Fibroblast of skin of right quadriceps (primary cell): ENCODE data around the gene CTTNBP2.

Source experiments
- DNase-seq: peaks from one replicate; pipeline ENCODE4 v3.0.0-alpha.2; 2013

CTTNBP2 gene

DNA sequence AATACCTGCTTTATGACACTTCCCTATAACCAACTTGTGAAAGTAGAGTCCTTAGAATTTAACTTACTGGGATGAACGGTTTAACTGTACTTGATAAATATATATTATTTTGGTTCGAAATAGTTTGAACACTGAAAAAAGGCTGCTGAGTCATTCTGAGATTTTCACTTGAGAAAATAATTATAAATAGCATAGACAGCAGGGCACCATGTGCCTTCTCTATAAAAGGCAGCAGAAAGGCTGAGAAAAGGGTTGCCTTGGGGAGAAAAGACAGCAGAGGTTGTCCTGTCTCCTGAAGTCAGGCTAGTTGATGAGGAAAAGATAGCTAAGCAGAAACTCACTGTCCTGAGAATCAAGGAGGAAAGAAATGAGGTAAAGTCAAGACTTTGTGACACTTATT, 92.4 kb downstream of the CTTNBP2 start:
- no peak for DNase-seq

DNA sequence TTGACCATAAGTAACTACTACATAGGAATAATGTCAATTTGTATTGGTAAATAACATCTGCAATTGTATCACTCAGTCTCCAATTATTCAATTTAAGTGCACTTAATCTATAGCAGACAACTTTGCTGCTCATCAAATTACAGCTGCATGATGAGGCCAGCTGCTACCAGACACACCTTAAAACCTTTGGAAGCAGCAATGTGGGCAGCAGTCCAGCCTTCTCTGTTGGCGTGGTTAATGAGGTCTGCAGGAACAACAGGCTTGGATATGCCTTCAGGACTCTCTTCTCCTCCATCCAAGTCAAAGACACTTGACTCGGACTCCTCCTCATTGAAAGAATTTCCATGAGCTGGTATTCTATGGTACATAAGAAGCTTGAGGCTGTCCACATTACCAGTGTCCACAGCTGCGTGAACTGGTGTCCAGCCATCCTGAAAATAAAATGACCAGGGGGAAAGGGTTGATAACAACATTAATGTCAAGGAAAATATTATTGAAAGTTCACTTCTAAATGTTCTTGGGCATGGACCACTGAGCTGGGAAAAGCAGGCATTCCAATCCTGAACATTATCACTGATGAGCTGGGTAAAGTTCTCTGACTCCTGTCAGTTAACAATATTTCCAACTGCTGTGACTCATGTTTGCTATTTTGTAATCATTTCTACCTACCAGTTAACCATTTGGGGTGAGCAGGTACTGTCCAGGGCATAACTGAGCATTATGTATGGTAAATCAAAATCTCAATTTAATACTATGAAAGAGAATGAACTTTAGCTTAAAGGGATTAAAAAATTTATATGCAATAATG, 95.7 kb downstream of the CTTNBP2 start:
- DNase-seq = no peak

DNA sequence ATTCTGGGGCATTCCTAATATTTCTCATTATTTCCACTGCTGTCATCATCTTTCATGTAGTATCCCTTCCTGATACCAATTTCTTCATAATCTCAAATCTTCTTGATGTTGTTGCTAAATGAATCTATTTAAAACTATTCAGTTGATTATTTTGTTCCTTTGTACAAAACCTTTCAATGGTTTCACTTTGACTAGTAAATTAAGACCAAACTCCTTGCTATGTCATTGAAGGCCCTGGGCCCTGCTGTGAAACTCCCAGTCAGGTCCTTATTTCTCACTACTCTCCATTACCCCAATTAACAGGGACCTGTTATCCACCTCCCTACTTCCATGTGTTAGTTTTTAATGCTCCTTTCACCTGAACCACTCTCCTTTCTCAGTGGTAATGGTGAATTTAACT, 97.0 kb downstream of the CTTNBP2 start:
- DNase-seq = no peak

DNA sequence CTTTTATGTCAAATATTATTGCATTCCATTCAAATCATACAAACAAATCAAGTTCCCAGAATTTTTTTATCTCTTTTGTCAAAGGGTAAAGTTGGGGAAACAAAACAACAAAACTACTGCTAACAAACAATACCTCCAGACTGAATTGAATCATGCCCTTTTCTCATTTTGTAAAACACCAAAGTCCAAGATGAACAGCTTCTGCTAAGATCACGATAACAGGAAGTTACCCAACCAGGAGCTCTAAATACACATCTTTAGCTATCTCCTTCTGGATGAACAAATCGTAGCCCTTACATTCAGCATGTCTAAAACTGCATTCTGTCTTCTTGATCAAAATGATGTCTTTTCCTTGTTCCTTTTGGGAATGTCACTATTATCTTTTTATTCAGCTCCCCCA, 97.4 kb downstream of the CTTNBP2 start:
- no peak for DNase-seq

DNA sequence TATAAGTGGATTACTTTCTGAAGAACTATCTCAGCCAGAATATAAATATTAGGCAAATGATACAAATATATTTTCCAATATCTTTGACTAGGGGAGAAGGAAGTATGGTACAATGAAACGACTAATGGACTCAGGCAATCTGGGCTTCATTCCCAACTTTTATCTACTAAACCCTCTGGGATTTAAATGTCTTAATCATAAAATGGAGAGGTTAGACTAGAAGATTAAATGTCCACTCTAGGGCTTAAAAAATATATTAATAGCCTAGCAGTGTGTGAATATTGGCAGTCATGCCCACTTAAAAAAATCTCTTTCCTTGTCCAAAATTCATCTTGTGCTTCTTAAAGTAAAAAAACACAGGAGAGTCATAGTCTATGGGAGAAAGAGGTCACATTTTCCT, 98.3 kb downstream of the CTTNBP2 start:
- DNase-seq = no peak

DNA sequence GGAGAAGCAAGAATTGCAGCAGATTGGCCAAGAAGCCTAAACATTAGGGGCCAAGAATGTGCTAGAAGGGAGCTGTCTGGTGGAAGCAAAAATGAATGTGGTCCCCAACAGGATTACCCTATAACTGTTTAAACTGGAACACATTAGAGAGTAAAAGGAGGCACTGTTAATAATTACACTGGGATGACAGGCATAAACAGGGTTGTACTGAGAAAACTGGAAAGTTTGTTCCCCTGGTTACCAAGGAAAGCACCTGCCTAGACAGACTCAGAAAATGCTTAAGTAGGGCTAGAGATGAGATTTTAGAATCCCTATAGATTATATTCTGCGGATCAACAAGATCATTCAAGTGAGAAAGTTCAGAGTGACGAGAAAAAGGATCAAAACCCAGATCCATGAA, 100.8 kb downstream of the CTTNBP2 start:
- DNase-seq = no peak

DNA sequence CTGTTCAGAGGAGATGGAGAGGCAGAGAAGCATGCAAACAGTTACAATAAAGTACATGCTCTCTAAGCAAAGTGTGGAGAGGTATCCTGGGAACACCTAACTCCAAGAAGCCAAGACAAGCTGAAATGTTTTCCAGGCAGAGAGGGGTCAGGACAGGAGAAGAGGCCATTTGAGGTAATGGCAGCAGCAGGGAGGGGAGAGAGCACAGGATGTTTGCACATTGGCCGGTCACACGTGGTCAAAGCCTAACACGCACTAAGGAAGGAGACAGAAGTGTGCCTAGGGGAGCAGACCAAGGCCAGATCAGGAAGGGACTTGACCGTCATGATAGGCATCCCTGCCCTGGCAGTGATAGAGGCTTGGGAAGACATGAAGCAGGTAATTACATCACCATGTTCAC, 101.5 kb downstream of the CTTNBP2 start:
- no peak for DNase-seq

DNA sequence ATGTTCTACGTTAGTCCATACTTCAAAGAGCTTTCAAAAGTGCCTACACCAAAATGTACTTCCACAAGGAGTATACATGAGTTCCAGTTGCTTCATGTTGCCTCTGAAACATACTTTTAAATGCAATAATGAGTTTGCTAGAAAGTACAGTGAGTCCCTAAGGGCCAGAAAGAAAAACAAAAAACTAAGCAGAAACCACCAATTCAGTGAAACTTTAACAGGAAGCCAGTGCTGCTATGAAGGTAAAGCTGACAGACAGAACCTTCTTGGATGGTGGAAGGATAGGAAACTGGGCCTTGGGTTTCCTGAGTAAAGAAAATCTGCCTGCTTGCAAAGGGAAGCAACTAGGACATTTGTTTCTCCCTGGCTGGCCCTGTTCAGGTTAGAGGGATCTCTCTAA, 104.2 kb downstream of the CTTNBP2 start:
- DNase-seq = no peak

DNA sequence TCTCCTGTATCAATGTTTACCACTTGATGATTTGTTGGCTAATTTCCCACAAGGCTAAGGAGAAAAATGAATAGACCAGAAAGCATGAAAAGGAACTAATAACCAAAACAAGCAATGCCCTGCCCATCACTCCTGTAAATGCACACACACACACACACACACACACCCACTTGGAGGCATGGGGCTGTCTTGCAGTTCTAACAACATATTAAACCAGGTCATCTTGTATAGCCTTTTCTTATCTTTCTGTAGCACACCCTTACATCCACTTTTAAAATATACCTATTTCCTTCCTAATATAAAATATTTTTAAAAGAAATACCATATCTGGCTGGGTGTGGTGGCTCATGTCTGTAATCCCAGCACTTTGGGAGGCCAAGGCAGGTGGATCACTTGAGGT, 105.3 kb downstream of the CTTNBP2 start:
- no peak for DNase-seq

DNA sequence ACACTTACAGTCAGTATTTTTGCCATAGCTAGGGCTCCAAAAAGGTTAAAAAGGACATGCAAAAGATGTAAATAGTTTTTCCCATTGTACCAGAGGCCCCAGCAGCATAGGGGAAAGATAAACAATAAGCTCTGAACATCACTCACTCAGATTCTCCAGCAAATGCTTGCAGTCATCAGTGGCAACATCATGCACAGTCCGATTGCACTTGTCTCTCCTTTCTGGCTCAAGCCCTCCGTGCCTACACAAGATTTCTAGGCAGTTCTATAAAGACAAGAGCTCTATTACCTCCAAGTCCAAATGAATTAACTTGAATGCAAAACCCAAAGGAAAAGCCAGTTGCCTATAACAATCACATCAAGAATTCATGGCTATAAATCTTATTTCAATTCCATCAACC, 106.3 kb downstream of the CTTNBP2 start:
- DNase-seq = no peak

DNA sequence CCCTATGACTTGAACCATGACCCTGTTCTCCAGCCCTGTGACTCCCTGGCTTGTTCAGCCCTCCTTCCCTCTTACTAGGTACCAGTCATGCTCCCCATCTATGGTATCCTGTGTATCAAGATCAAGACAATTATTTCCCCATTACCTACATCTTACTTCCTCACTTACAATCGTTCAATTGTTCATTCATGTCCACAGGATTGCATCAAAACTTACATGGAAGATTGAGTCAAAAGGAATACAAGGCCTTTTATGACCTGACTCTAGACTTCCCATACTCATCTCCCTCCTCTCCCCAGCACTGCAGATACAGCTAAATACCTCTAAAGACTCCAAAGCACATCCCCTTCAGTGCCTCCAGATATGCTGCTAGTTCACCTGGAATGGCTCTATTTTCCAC, 109.2 kb downstream of the CTTNBP2 start:
- no peak for DNase-seq

DNA sequence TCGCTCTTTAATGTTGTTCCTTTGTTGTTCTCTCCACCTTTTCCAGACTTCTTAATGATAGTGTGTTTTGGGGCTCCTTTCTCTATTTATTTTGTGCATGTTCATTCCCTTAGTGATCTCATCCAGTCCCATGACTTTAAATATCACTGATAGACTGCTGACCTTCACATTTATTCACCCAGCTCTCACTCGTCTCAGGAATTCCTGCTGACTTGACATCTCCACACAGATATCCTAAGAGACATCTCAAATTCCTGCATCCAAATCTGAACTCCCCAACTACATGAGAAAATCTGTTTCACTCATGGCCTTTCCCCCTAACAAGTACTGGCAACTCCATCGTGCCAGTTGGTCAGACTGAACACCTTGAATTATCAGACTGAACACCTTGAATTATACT, 111.2 kb downstream of the CTTNBP2 start:
- no peak for DNase-seq

DNA sequence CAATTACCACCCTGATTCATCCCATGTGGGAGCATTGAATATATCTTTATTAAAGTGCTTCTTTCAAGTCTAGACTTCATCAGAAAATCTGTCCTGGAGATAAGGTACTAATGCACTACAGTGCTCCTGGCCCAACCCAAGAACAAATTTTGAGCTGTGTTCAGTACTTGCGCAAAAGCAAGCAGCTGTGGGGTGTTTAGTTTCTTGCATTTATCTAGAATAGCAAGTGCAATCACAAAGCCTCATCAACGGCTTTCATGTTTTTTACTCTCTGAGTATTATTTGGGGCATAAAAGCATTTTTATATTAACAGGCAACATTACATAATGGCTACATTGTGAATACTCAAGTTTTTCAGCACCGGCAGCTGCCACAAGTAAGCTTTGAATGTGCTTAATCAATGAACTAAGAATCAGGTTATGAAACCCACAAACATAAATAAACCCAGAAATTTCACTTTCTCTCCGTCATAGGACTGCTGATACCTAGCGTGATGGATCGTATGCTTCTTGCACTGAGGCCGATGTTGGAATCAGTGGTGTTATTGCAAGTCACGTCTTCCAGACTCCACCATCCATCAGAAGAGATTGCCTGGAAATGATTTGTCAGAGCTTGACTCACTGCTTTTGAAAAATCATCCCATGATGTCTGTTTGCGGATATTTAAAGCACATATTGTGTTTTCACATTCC, 113.1 kb downstream of the CTTNBP2 start:
- peak; percentile 4 for DNase-seq

DNA sequence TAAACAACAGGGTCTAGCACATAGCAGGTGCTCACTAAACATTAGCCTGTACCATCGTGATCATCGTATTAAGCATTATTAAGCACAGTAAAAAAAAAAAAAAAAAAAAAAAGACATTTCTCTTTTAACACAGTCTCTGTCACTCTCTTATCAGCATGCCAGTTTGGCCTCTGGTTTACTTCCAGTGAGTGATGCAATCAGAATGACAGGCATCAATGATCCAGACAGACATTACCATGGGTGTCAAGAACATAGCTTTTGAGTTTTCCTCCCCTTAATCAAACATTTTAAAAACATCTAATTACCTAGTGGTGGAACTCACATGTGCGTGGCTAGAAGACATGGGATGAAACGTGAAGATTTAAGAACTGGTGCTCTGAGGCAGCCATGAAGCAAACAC, 115.8 kb downstream of the CTTNBP2 start:
- DNase-seq = no peak

DNA sequence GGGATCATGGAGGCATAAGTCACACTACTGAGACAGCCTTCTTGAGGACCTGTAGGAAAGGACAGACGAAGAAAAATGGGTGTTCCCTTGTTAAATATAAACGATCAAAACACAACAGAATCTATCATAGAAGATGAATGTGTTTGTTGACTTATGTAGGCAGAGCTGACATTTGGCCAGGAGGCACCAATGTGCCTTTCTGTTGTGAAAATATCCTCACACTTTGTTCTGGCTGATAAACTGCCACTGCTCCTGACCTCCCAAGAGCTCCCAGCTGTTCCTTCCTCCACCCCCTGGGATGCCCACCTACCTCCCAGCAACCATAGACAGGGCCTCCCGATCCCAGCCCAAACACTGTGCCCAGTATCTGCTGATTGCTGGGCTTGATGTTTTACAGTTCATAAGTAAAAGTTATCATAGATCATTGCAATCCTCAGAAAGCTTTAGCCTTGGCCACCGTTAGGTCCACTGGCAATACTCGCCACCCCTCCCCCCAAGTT, 116.6 kb downstream of the CTTNBP2 start:
- DNase-seq = no peak

DNA sequence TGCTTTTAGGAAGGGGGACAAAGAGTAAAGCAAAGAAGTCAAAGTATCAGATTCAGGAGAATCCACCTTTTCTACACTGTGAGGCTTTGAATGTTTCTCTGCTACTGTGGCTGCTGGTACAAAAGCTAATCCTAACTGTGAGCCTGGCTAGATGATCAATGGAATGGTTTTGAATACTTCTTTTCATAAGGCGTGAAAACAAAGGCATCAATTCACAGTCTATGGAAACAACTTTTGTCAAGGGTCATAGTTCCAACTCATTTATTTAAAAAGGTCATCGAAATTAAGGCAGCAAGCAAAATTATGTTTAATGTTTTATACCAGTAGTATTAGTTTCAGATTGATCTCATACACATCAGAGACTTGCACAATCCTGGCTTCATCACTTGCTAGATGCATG, 118.1 kb downstream of the CTTNBP2 start:
- DNase-seq = no peak

DNA sequence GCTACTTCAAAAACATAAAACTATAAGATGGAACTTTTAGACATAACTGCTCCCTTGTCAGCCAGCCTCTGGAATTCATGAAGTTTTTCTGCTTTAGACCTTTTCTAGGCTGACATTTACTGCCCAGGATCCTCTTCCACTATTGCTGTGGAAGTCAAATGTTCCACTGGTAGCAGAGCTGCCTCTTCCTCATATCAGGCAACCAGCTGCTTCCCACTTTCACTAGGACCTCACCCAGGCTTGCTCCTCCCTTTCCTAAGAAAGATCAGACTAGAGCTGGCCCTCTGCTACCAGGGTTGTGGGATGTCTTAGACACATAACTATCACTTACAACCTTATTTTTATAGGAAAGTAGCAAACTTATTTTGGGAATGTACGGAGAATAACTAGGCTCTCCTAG, 121.5 kb downstream of the CTTNBP2 start:
- no peak for DNase-seq

DNA sequence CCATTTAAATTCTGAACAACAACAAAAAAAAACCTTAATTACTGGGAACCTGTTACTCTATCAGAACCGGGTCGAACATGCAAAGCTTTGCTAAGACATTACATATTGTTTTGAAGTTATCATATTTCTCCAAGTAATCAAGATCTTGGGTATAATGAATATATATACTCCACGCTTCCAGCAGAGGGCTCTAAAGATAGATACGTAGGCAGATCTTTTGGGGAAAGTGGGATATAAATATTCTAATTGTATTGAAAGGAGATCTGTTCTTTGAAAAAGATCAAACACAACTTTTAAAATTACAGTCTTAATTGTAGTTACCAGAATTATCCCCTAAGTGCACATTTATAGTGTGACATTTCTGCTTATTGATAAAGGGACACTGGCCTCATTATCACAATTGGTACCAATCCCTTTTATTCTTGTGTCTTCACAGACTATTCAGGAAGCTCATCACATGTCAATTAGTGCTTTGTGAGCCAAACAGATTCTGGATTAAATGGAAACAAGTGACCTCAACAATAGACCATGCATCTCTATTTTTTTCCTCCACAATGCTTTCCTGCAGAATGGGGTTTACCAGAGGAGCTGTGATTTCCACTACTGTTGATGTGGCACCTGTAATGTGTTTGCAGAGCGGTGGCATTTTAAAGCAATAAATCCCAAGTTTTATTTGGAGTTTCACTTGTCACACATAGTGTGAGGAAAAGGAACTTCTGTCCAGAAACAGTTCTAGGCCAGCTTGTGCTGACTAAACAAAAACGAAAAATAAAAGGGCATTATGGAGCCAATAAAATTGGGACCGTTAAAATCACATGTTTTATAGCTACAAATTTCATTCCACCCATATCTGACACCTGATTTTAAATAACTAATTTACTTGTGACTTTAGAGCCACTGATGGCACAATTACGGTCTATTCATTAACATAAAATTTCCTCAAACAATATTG, 122.4 kb downstream of the CTTNBP2 start:
- peak; percentile 8 for DNase-seq

DNA sequence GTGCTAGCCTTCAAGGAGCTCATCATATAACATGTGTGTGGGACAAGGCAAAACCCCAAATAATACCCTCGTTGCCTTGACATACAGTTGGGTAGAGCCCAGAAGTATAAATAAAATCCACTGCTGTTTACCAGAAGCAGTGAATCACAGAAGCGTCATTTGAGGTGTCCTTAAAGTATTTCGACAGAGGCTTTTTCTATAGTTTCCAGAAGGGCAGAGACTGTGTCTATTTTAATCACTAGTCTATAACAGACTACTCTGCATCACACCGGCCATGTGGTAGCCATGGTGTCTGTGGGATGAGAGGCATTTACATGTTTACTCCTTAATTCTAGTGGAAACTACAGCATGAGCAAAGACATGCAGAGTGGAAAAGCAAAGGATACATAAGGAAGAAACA, 131.3 kb downstream of the CTTNBP2 start:
- no peak for DNase-seq

DNA sequence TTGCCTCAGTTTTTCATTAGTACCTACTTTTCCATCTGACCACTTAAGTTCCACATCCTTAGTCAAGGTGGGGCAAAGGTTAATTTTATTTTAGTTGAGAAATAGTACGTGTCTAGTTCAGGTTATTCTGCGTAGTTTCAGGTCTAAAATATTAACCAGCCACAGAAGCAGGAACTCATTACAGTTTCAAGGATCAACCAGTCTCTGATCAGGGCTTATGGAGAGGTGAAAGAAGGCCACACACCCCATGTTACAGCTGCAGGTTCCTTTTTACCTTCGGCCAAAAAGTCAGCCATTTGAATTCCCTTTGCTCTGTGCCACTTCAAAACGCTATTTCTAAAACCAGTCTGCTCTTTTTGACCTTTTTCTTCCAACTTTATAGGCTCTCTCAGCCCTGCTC, 134.2 kb downstream of the CTTNBP2 start:
- no peak for DNase-seq

DNA sequence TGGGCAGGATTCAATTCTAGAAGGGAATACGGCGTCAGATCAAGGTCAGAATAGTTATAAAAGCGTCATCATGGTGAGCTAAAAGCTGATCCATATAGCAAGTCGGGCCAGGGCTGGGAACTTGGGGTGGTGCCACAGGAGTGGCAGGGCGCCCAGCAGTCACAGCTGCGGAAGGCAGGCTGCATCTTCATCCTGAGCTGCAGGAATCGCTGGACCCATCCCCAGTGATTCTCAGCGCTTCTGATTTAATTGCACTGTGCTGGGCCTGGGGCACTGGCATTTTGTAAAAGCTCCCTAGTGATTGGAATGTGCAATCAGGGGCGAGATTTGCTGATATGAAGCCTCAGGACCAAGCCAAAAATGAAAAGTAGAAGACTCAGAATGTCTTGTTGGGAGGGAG, 135.3 kb downstream of the CTTNBP2 start:
- no peak for DNase-seq

DNA sequence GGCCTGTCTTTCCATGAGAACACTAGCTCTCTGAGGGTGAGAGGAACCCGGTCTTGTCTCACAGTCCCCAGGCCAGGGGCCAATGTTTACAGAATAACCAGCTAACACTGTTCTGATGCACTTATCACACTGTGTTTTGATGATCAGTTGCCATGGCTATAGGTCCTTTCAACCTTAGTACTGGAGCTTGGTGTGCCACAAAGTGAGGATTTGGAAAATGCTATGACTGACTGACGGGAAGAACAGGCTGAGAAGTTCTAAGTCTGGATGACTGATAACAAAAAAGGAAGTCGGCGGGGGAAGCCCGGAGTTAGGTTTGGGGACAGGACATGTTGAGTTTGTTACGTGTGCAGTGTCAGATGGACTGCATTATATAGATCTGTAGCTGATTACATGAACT, 141.8 kb downstream of the CTTNBP2 start:
- no peak for DNase-seq

DNA sequence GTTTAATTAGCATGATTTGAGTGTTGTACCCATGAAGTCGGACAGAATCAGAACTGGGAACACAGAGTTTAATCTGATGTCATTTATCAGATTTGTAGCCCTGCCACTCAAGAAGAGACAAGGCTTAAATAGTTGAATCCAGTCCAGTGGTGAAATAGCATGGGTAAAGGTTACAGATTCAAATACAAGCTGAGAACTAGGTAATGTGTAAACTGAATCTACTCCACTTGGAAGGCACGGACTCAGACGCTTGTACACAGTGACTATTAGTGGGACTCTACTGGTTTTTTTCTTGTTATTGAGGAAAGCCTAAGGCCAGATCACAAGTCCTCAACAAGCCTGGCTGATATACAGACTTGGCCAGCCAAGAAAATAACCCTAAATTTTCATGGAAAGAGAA, 142.9 kb downstream of the CTTNBP2 start:
- DNase-seq = no peak
